IMR-90 (cell line): Measurements from ENCODE around the gene NR0B2. TPM values are rescaled to one million over a fixed set of nuclear protein-coding genes. Genes with fewer than 3 reads are reported as not detected.

Experiments used
- ATAC-seq: fragments of 200-7000 bp; cut with Tn5 transposase; 2 replicates; pipeline ENCODE4 v1.9.1; 2020; ENCODE audit warnings: low read depth, mild to moderate bottlenecking, moderate library complexity
- BruUV-seq: library from RNA; stranded (reverse); fragments of 400-500 nt; replicated peaks from 2 replicates; lab custom pipeline; 2021; lab: Mats Ljungman, UMichigan
- CTCF ChIA-PET: fragments of 300-600 bp; formaldehyde crosslinking; extraction: SDS; loops from one replicate; lab custom pipeline; 2021; ENCODE audit warnings: antibody characterized with exemption; lab: Yijun Ruan, JAX
- POLR2A ChIA-PET: fragments of 300-600 bp; sonication (Branson Sonifier 250); formaldehyde crosslinking; loops from one replicate; lab custom pipeline; 2022; ENCODE audit warnings: antibody characterized with exemption; ENCODE audit not compliant: unreplicated experiment; lab: Charles Lee
- DNase-seq: peaks from one replicate; pipeline ENCODE4 v3.0.0; 2013
- H2AFZ ChIP-seq: replicated peaks from 2 replicates; pipeline ENCODE3; 2013; ENCODE audit warnings: low read length, mild to moderate bottlenecking; ENCODE audit not compliant: poor library complexity
- H2AK5ac ChIP-seq: 2 replicates; pipeline ENCODE4 v1.6.1; 2013; ENCODE audit warnings: low read depth, low read length, inconsistent platforms
- H2AK9ac ChIP-seq: replicated peaks from 2 replicates; pipeline ENCODE3; 2013; ENCODE audit warnings: mild to moderate bottlenecking, low read depth, low read length, moderate library complexity; ENCODE audit not compliant: poor library complexity
- H2BK120ac ChIP-seq: 2 replicates; pipeline ENCODE4 v1.6.1; 2013; ENCODE audit warnings: low read depth, low read length, inconsistent platforms
- H2BK15ac ChIP-seq: 3 replicates; pipeline ENCODE4 v1.6.1; 2013; ENCODE audit warnings: low read depth, low read length, inconsistent platforms
- H2BK20ac ChIP-seq: 2 replicates; pipeline ENCODE4 v1.6.1; 2013; ENCODE audit warnings: low read depth, mild to moderate bottlenecking, inconsistent platforms, low read length, moderate library complexity
- H2BK5ac ChIP-seq: 2 replicates; pipeline ENCODE4 v1.6.1; 2013; ENCODE audit warnings: mild to moderate bottlenecking, low read depth, low read length, inconsistent platforms; ENCODE audit not compliant: poor library complexity, severe bottlenecking
- H3K14ac ChIP-seq: replicated peaks from 2 replicates; pipeline ENCODE4 v1.6.1; 2013; ENCODE audit warnings: low read depth, low read length, inconsistent platforms
- H3K18ac ChIP-seq: 2 replicates; pipeline ENCODE4 v1.6.1; 2013; ENCODE audit warnings: low read depth, low read length, control low read depth
- H3K23ac ChIP-seq: 2 replicates; pipeline ENCODE4 v1.6.1; 2013; ENCODE audit warnings: low read depth, low read length, inconsistent platforms
- H3K27ac ChIP-seq: 2 replicates; pipeline ENCODE4 v1.5.1; 2013; ENCODE audit warnings: mild to moderate bottlenecking, control low read depth, low read length; ENCODE audit not compliant: insufficient read depth
- H3K27me3 ChIP-seq: 2 replicates; pipeline ENCODE4 v1.6.1; 2013; ENCODE audit warnings: low read length; ENCODE audit not compliant: control insufficient read depth, insufficient read depth
- H3K36me3 ChIP-seq: 2 replicates; pipeline ENCODE4 v1.6.1; 2013; ENCODE audit warnings: low read length, mixed read lengths; ENCODE audit not compliant: control insufficient read depth, insufficient read depth
- H3K4ac ChIP-seq: 2 replicates; pipeline ENCODE4 v1.6.1; 2013; ENCODE audit warnings: low read depth, low read length, inconsistent platforms
- H3K4me1 ChIP-seq: 2 replicates; pipeline ENCODE4 v1.6.1; 2013; ENCODE audit warnings: low read length, mixed read lengths; ENCODE audit not compliant: control insufficient read depth, insufficient read depth
- H3K4me2 ChIP-seq: 2 replicates; pipeline ENCODE4 v1.6.1; 2013; ENCODE audit warnings: low read depth, mild to moderate bottlenecking, control low read depth, low read length, moderate library complexity
- H3K4me3 ChIP-seq: 2 replicates; pipeline ENCODE4 v1.5.1; 2013; ENCODE audit warnings: low read depth, mild to moderate bottlenecking, control low read depth, low read length, moderate library complexity; ENCODE audit not compliant: insufficient read depth
- H3K56ac ChIP-seq: 2 replicates; pipeline ENCODE4 v1.6.1; 2013; ENCODE audit warnings: low read length, inconsistent platforms; ENCODE audit not compliant: insufficient read depth; ENCODE audit errors: extremely low read depth
- H3K79me1 ChIP-seq, 2 experiments: 2 replicates each; pipeline ENCODE4 v1.6.1; 2013; ENCODE audit warnings: low read length in 2 of 2, inconsistent platforms in 1 of 2, low read depth in 1 of 2
- H3K9ac ChIP-seq: 2 replicates; pipeline ENCODE4 v1.6.1; 2013; ENCODE audit warnings: low read depth, low read length, control low read depth
- H3K9me1 ChIP-seq: 2 replicates; pipeline ENCODE4 v1.6.1; 2013; ENCODE audit warnings: low read length, inconsistent platforms; ENCODE audit not compliant: insufficient read depth
- H3K9me3 ChIP-seq: 2 replicates; pipeline ENCODE4 v1.6.1; 2013; ENCODE audit warnings: low read length; ENCODE audit not compliant: control insufficient read depth, insufficient read depth
- H4K20me1 ChIP-seq: 2 replicates; pipeline ENCODE4 v1.6.1; 2013; ENCODE audit warnings: low read length, inconsistent platforms; ENCODE audit not compliant: insufficient read depth
- H4K5ac ChIP-seq: 2 replicates; pipeline ENCODE4 v1.6.1; 2013; ENCODE audit warnings: mild to moderate bottlenecking, low read depth, low read length, control low read depth
- H4K8ac ChIP-seq, 2 experiments: 2 replicates each; pipeline ENCODE4 v1.6.1; 2013; ENCODE audit warnings: low read depth in 2 of 2, low read length in 2 of 2, control low read depth in 1 of 2, inconsistent platforms in 1 of 2
- H4K91ac ChIP-seq: 2 replicates; pipeline ENCODE4 v1.6.1; 2013; ENCODE audit warnings: low read depth, low read length, inconsistent platforms; ENCODE audit not compliant: insufficient read depth
- BHLHE40 ChIP-seq: fragments of 150-350 bp; IDR thresholded peaks from 2 replicates; pipeline ENCODE4 v1.6.1; 2016; ENCODE audit warnings: mild to moderate bottlenecking, low read depth, low read length
- CEBPB ChIP-seq: IDR thresholded peaks from 2 replicates; pipeline ENCODE4 v1.6.1; 2012; ENCODE audit warnings: low read depth, low read length, improper control_type of control experiment
- CHD1 ChIP-seq: IDR thresholded peaks from 2 replicates; pipeline ENCODE4 v1.6.1; 2012; ENCODE audit warnings: low read depth, low read length, improper control_type of control experiment
- CTCF ChIP-seq: conservative IDR thresholded peaks from 2 replicates; pipeline ENCODE4 v1.5.1; 2012; ENCODE audit warnings: mild to moderate bottlenecking, low read depth, low read length, improper control_type of control experiment
- MAFK ChIP-seq: IDR thresholded peaks from 2 replicates; pipeline ENCODE4 v1.6.1; 2012; ENCODE audit warnings: low read depth, low read length, improper control_type of control experiment
- MAZ ChIP-seq: IDR thresholded peaks from 2 replicates; pipeline ENCODE4 v1.6.1; 2012; ENCODE audit warnings: low read depth, mild to moderate bottlenecking, low read length, improper control_type of control experiment, moderate library complexity, borderline replicate concordance
- MXI1 ChIP-seq: IDR thresholded peaks from 2 replicates; pipeline ENCODE4 v1.6.1; 2012; ENCODE audit warnings: low read depth, mild to moderate bottlenecking, low read length, moderate library complexity, borderline replicate concordance
- NFE2L2 ChIP-seq: fragments of 150-350 bp; IDR thresholded peaks from 2 replicates; pipeline ENCODE4 v1.6.1; 2016; ENCODE audit warnings: low read depth, mild to moderate bottlenecking, low read length
- POLR2A ChIP-seq: IDR thresholded peaks from 2 replicates; pipeline ENCODE4 v1.6.1; 2012; ENCODE audit warnings: mild to moderate bottlenecking, low read depth, low read length
- RAD21 ChIP-seq: IDR thresholded peaks from 2 replicates; pipeline ENCODE4 v1.6.1; 2012; ENCODE audit warnings: low read length, improper control_type of control experiment
- RCOR1 ChIP-seq: IDR thresholded peaks from 2 replicates; pipeline ENCODE4 v1.6.1; 2012; ENCODE audit warnings: mild to moderate bottlenecking, low read length, improper control_type of control experiment; ENCODE audit not compliant: insufficient replicate concordance
- RFX5 ChIP-seq: IDR thresholded peaks from 2 replicates; pipeline ENCODE4 v1.8.0; 2012; ENCODE audit warnings: low read depth, mild to moderate bottlenecking, low read length, moderate library complexity
- SMC3 ChIP-seq: fragments of 150-350 bp; IDR thresholded peaks from 2 replicates; pipeline ENCODE4 v1.6.1; 2016; ENCODE audit warnings: low read depth, mild to moderate bottlenecking, antibody characterized with exemption, low read length, moderate library complexity
- WGBS, 2 experiments: methylation state at CpG; one replicate each; pipeline versions ENCODE4 v1.1.5 to v1.1.7; 2013; ENCODE audit warnings: missing lambda C conversion rate in 2 of 2; ENCODE audit not compliant: insufficient read length in 1 of 2; ENCODE audit errors: extremely low coverage in 2 of 2; 5-methylcytosine and 5-hydroxymethylcytosine counted together
- dilution Hi-C: fragments of 300-500 bp; cut with HindIII; formaldehyde crosslinking; loops from one replicate; pipeline ENCODE4 v1.14.3; 2018; ENCODE audit warnings: low sequenced_read_pairs; ENCODE audit not compliant: unreplicated experiment
- in situ Hi-C: fragments of 300-500 bp; cut with MboI; formaldehyde crosslinking; loops from 3 replicates; pipeline ENCODE4 v1.14.3; 2019; ENCODE audit warnings: low sequenced_read_pairs, inconsistent platforms, mixed read lengths
- intact Hi-C: fragments of 100-400 bp; cut with micrococcal nuclease; formaldehyde crosslinking; loops from 2 replicates; pipeline ENCODE4 v1.10.0; 2022
- polyA plus RNA-seq, 3 experiments: library from polyadenylated mRNA; depleted of rRNA; stranded (reverse); fragments of >200 nt; gene quantifications; 2 replicates each; pipeline ENCODE4 v1.2.3, GENCODE V29; 2012; ENCODE audit warnings: low replicate concordance in 1 of 3
- total RNA-seq: library from RNA; depleted of rRNA; stranded (reverse); fragments of >200 nt; gene quantifications from 2 replicates; pipeline ENCODE4 v1.2.3, GENCODE V29; 2012
- TF ChIP-seq, protein P1 (sequence below): fragments of 150-350 bp; IDR thresholded peaks from 2 replicates; pipeline ENCODE4 v1.6.1; 2016; ENCODE audit warnings: low read depth, mild to moderate bottlenecking, low read length, moderate library complexity, borderline replicate concordance

NR0B2 gene
- total and polyA plus RNA-seq, 2 of the 4 experiments (the other 2 are of a cell fraction), result not detected

- ChIA-PET POLR2A (interaction anchor here (0.6 to 2.3 kb wide), 4 partner anchors 10 to 96 kb away, joined by 3 to 7 read pairs (median 3); partner anchors contain the start of gene GPN2), CTCF (interaction anchor here (0.7 kb wide), 1 partner anchor 9 kb away, joined by 3 read pairs; no protein-coding TSS in a partner anchor)
- Histone ChIP-seq H2BK15ac (no peak within 1 kb of the TSS), H2BK120ac (0 out of 2 replicates have a peak within 1 kb of the TSS, but pooled peaks have one; percentile 42), H2AK9ac (peak within 1 kb of the TSS; percentile 84), H3K9me1 (no peaks in the 10 kb centered on the region), H3K9me3 (no peaks in the 10 kb centered on the region), H3K4ac (peak within 1 kb of the TSS; percentile 90), H2AFZ (peak within 1 kb of the TSS; percentile 94), H4K5ac (peak within 1 kb of the TSS; percentile 90), H3K18ac (peak within 1 kb of the TSS; percentile 55; the same call in 1 of the 2 replicates), H2BK20ac (no peak within 1 kb of the TSS), H3K27ac (peak within 1 kb of the TSS; percentile 48), H3K79me1 (peaks cover 24 to 41% of the 10 kb centered on the region in 2 experiments; a peak in 3 of 4 replicates), H3K9ac (peak within 1 kb of the TSS; percentile 84), H2BK5ac (peak within 1 kb of the TSS; percentile 80), H3K4me3 (peak within 1 kb of the TSS; percentile 86), H4K20me1 (no peaks in the 10 kb centered on the region), H4K91ac (peak within 1 kb of the TSS; percentile 64), H3K23ac (peak within 1 kb of the TSS; percentile 73), H3K4me2 (peak within 1 kb of the TSS; percentile 90), H2AK5ac (peak within 1 kb of the TSS; percentile 9; the same call in 1 of the 2 replicates), H3K56ac (peak within 1 kb of the TSS; percentile 93; the same call in 1 of the 2 replicates), H3K36me3 (peaks cover 5% of the 10 kb centered on the region; the same call in 1 of the 2 replicates), H3K27me3 (no peaks in the 10 kb centered on the region), H3K4me1 (peaks cover 5% of the 10 kb centered on the region; the same call in 1 of the 2 replicates), H3K14ac (peak within 1 kb of the TSS; percentile 97), H4K8ac (peak within 1 kb of the TSS; percentile 56 to 98)
- dilution Hi-C loops (no loop called here), intact Hi-C loops (no loop called here), in situ Hi-C loops (no loop called here)
- peak; percentile 91 for DNase-seq
- WGBS, 2 experiments, result 3% methylated on average over 17 of the region's 50 CpGs; no CpG with 5 or more reads in 1 of the 2 experiments
- TSS peak; percentile 78 for BruUV-seq
- ATAC-seq, result peak; percentile 96
- TF ChIP-seq CTCF, result no peak
- no peak for TF ChIP-seq RFX5
- TF ChIP-seq POLR2A, result peak; percentile 93
- no peak for TF ChIP-seq RCOR1
- TF ChIP-seq, protein P1, sequence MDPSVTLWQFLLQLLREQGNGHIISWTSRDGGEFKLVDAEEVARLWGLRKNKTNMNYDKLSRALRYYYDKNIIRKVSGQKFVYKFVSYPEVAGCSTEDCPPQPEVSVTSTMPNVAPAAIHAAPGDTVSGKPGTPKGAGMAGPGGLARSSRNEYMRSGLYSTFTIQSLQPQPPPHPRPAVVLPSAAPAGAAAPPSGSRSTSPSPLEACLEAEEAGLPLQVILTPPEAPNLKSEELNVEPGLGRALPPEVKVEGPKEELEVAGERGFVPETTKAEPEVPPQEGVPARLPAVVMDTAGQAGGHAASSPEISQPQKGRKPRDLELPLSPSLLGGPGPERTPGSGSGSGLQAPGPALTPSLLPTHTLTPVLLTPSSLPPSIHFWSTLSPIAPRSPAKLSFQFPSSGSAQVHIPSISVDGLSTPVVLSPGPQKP, result no peak
- peak; percentile 20; the same call in 1 of the 2 replicates for TF ChIP-seq BHLHE40
- TF ChIP-seq MAFK, result no peak
- no peak for TF ChIP-seq MXI1
- TF ChIP-seq MAZ, result no peak
- TF ChIP-seq SMC3, result no peak
- no peak for TF ChIP-seq RAD21
- peak; percentile 76 for TF ChIP-seq CEBPB
- 0 out of 2 replicates have a peak, but pooled peaks have one; percentile 58 for TF ChIP-seq CHD1
- no peak for TF ChIP-seq NFE2L2
These were observed 13.6 kb downstream of the NR0B2 start, which contains the start of gene GPATCH3 for GRCh38 chr1:26900001-26900814. Gene GPATCH3, minus strand, starts transcription at chr1:26900467. Its CDS starts 25 bp downstream, at chr1:26900442.
